ENCODE results near the gene SLC15A5. TPM values are rescaled to one million over a fixed set of nuclear protein-coding genes. Genes with fewer than 3 reads are reported as not detected.
A peak's percentile ranks its signal among the peaks of the same experiment; 100 is the strongest.

Gene SLC15A5
- total RNA-seq, 3 donors from 2014 or later, result not detected

GRCh38 chr12:16225692-16226091, 51.8 kb downstream of the SLC15A5 start:
- DNase-seq, result no peak
- ATAC-seq, result no peak
- Histone ChIP-seq H3K4me1 (ENCODE audit: low read depth) (no peaks in the 10 kb centered on the region), H3K36me3 (ENCODE audit: low read depth) (no peaks in the 10 kb centered on the region), H3K9me3 (no peaks in the 10 kb centered on the region), H3K4me3 (no peak overlapping the region)
- TF ChIP-seq CTCF (IDR thresholded peaks at IDR 0.05), result no peak
- intact Hi-C loops (cut with DNase I, micrococcal nuclease), result no loop called here

- H3K4me3 ChIP-seq, result no peak overlapping the region
- TF ChIP-seq CTCF (IDR thresholded peaks at IDR 0.05), result no peak
- intact Hi-C loops (cut with DNase I, micrococcal nuclease), result no loop called here
- DNase-seq, result no peak
- no peak for ATAC-seq
- H3K4me1 ChIP-seq (ENCODE audit: low read depth), result no peaks in the 10 kb centered on the region
- no peaks in the 10 kb centered on the region for H3K9me3 ChIP-seq
- H3K36me3 ChIP-seq (ENCODE audit: low read depth), result no peaks in the 10 kb centered on the region
Observed at GRCh38 chr12:16224196-16224595, 53.3 kb downstream of the SLC15A5 start.

GRCh38 chr12:16221776-16222175, 55.7 kb downstream of the SLC15A5 start:
- intact Hi-C loops (cut with DNase I, micrococcal nuclease), result no loop called here
- DNase-seq (no peak), ATAC-seq (no peak)
- no peak overlapping the region for H3K4me3 ChIP-seq
- H3K36me3 ChIP-seq (ENCODE audit: low read depth), result no peaks in the 10 kb centered on the region
- H3K4me1 ChIP-seq (ENCODE audit: low read depth), result no peaks in the 10 kb centered on the region
- TF ChIP-seq CTCF (IDR thresholded peaks at IDR 0.05), result no peak
- no peaks in the 10 kb centered on the region for H3K9me3 ChIP-seq

GRCh38 chr12:16220120-16220519, 57.4 kb downstream of the SLC15A5 start:
- intact Hi-C loops (cut with DNase I, micrococcal nuclease), result no loop called here
- H3K9me3 ChIP-seq, result no peaks in the 10 kb centered on the region
- ATAC-seq, result no peak
- no peaks in the 10 kb centered on the region for H3K4me1 ChIP-seq (ENCODE audit: low read depth)
- no peak overlapping the region for H3K4me3 ChIP-seq
- H3K36me3 ChIP-seq (ENCODE audit: low read depth), result no peaks in the 10 kb centered on the region
- no peak for TF ChIP-seq CTCF (IDR thresholded peaks at IDR 0.05)
- DNase-seq, result no peak

GRCh38 chr12:16218934-16219751, 58.3 kb downstream of the SLC15A5 start:
- H3K4me1 ChIP-seq (ENCODE audit: low read depth), result no peaks in the 10 kb centered on the region
- intact Hi-C loops (cut with DNase I, micrococcal nuclease), result no loop called here
- no peak overlapping the region for H3K4me3 ChIP-seq
- H3K36me3 ChIP-seq (ENCODE audit: low read depth), result no peaks in the 10 kb centered on the region
- peak; percentile 36 for ATAC-seq
- TF ChIP-seq CTCF (IDR thresholded peaks at IDR 0.05), result no peak
- no peaks in the 10 kb centered on the region for H3K9me3 ChIP-seq
- no peak for DNase-seq
